Transverse colon (tissue), 4 donors: ENCODE measurements around the gene CARMIL3. TPM values are rescaled to one million over a fixed set of nuclear protein-coding genes. Genes with fewer than 3 reads are reported as not detected.

Experiments used
- DNase-seq: peaks from one replicate; pipeline ENCODE4 v3.0.0-alpha.2; 2019
- H3K27ac ChIP-seq, 4 donors: fragments of 200-600 bp; sonication (generic); 2 replicates each; pipeline ENCODE4 v1.5.1; 2016 to 2018; ENCODE audit warnings: inconsistent platforms in 4 of 4
- H3K27me3 ChIP-seq: fragments of 200-600 bp; sonication (generic); 2 replicates; pipeline ENCODE4 v1.5.1; 2017; ENCODE audit warnings: inconsistent platforms
- H3K36me3 ChIP-seq, 4 donors: fragments of 200-600 bp; sonication (generic); 2 replicates each; pipeline ENCODE4 v1.5.1; 2017 to 2019; ENCODE audit warnings: inconsistent platforms in 4 of 4
- H3K4me1 ChIP-seq, 4 donors: fragments of 200-600 bp; sonication (generic); 2 replicates each; pipeline ENCODE4 v1.5.1; 2017 to 2020; ENCODE audit warnings: inconsistent platforms in 4 of 4
- H3K4me3 ChIP-seq, 4 donors: fragments of 200-600 bp; sonication (generic); 1 replicate in 1 of 4; 2 replicates in 3 of 4; pipeline versions ENCODE4 v1.5.1 to v1.6.1; 2017 to 2019; ENCODE audit warnings: inconsistent platforms in 4 of 4
- H3K9me3 ChIP-seq, 2 donors: fragments of 200-600 bp; sonication (generic); 2 replicates each; pipeline ENCODE4 v1.5.1; 2017 to 2019; ENCODE audit warnings: inconsistent platforms in 2 of 2
- CTCF ChIP-seq, 5 experiments: fragments of 200-600 bp in 3 of 5; fragments of 450-650 bp in 2 of 5; sonication (generic) in 3 of 5; IDR thresholded peaks; 1 replicate in 2 of 5; 2 replicates in 3 of 5; pipeline ENCODE4 v1.5.1; 2016 to 2017; ENCODE audit warnings: antibody characterized with exemption in 5 of 5, inconsistent platforms in 3 of 5, mild to moderate bottlenecking in 2 of 5, moderate library complexity in 1 of 5
- EP300 ChIP-seq: sonication (generic); formaldehyde crosslinking; IDR thresholded peaks from one replicate; pipeline ENCODE4 v1.6.1; 2017; ENCODE audit warnings: antibody characterized with exemption, low read depth
- POLR2A ChIP-seq: fragments of 450-650 bp; IDR thresholded peaks from one replicate; pipeline ENCODE4 v1.6.1; 2016; ENCODE audit warnings: antibody characterized with exemption, mild to moderate bottlenecking, moderate library complexity
- POLR2AphosphoS5 ChIP-seq, 3 donors: sonication (generic); formaldehyde crosslinking; IDR thresholded peaks; one replicate each; pipeline ENCODE4 v1.6.1; 2016; ENCODE audit warnings: antibody characterized with exemption in 3 of 3
- WGBS, 2 donors: methylation state at CpG; one replicate each; pipeline ENCODE4 v1.1.5; 2018; ENCODE audit warnings: low coverage in 1 of 2; 5-methylcytosine and 5-hydroxymethylcytosine counted together
- in situ Hi-C, 4 donors: fragments of 200-750 bp; cut with MboI; loops; one replicate each; pipeline versions ENCODE4 v1.15.0 to v1.15.1; 2017; ENCODE audit warnings: low sequenced_read_pairs in 3 of 4, low pct_ligation_motif_present in 1 of 4, low pct_unique_long_range_greater_than_20kb in 1 of 4
- intact Hi-C: fragments of 100-400 bp; cut with DNase I; formaldehyde crosslinking; loops from one replicate; pipeline ENCODE4 v1.15.1; 2023; ENCODE audit warnings: low total_unique reads
- total RNA-seq, 4 donors: library from RNA; depleted of rRNA; stranded (reverse); fragments of >200 nt; gene quantifications; one replicate each; pipeline ENCODE4 v1.1.0, GENCODE V29; 2016

Gene CARMIL3
- total RNA-seq, 4 donors from 2014 or later, result 0.20 to 4.1 (median 3.0) TPM

GRCh38 chr14:24075485-24076301 is 23.9 kb downstream of the CARMIL3 start:
- H3K4me1 ChIP-seq, result peaks cover 0 to 19% (median 13%) of the 10 kb centered on the region in 4 donors
- no peak overlapping the region for H3K4me3 ChIP-seq
- 43 to 63% methylated on average over 2 to 11 of the region's 11 CpGs for WGBS, 2 donors
- intact Hi-C loops, result no loop called here
- no peak overlapping the region for H3K27ac ChIP-seq
- no peaks in the 10 kb centered on the region for H3K9me3 ChIP-seq
- in situ Hi-C loops, result no loop called here
- H3K36me3 ChIP-seq, result no peaks in the 10 kb centered on the region
- TF ChIP-seq CTCF (IDR thresholded peaks at IDR 0.05), result no peak
- TF ChIP-seq EP300, result no peak
- TF ChIP-seq POLR2AphosphoS5 (IDR thresholded peaks at IDR 0.05), result no peak
- TF ChIP-seq POLR2A, result no peak
- DNase-seq, result no peak
- H3K27me3 ChIP-seq, result peaks cover 4% of the 10 kb centered on the region

- 90% methylated on average over 10 of the region's 10 CpGs; no CpG with 5 or more reads in 1 of the 2 donors for WGBS, 2 donors
- Histone ChIP-seq H3K27ac (no peak overlapping the region), H3K36me3 (no peaks in the 10 kb centered on the region), H3K9me3 (no peaks in the 10 kb centered on the region), H3K4me3 (no peak overlapping the region), H3K27me3 (peaks cover 4% of the 10 kb centered on the region), H3K4me1 (peaks cover 0 to 22% (median 17%) of the 10 kb centered on the region in 4 donors)
- no peak for TF ChIP-seq EP300
- no peak for TF ChIP-seq CTCF (IDR thresholded peaks at IDR 0.05)
- no peak for TF ChIP-seq POLR2AphosphoS5 (IDR thresholded peaks at IDR 0.05)
- TF ChIP-seq POLR2A, result no peak
- intact Hi-C loops, result no loop called here
- DNase-seq, result no peak
- in situ Hi-C loops, result no loop called here
Measured at GRCh38 chr14:24076302-24076601, 24.4 kb downstream of the CARMIL3 start.

GRCh38 chr14:24077086-24077485 is 25.3 kb downstream of the CARMIL3 start:
- H3K36me3 ChIP-seq, result no peaks in the 10 kb centered on the region
- H3K4me3 ChIP-seq, result no peak overlapping the region
- no peak overlapping the region for H3K27ac ChIP-seq
- H3K27me3 ChIP-seq, result peaks cover 2% of the 10 kb centered on the region
- no peak for TF ChIP-seq POLR2A
- no peak for TF ChIP-seq POLR2AphosphoS5 (IDR thresholded peaks at IDR 0.05)
- no peak for TF ChIP-seq EP300
- TF ChIP-seq CTCF (IDR thresholded peaks at IDR 0.05), result no peak
- in situ Hi-C loops, result no loop called here
- H3K4me1 ChIP-seq, result peaks cover 0 to 19% (median 16%) of the 10 kb centered on the region in 4 donors
- 85 to 94% methylated on average over 4 to 23 of the region's 23 CpGs for WGBS, 2 donors
- intact Hi-C loops, result no loop called here
- no peaks in the 10 kb centered on the region for H3K9me3 ChIP-seq
- DNase-seq, result no peak

- 77 to 100% methylated on average over 1 to 3 of the region's 3 CpGs for WGBS, 2 donors
- no peaks in the 10 kb centered on the region for H3K9me3 ChIP-seq
- intact Hi-C loops, result no loop called here
- no peaks in the 10 kb centered on the region for H3K36me3 ChIP-seq
- no peak for DNase-seq
- in situ Hi-C loops, result no loop called here
- H3K4me3 ChIP-seq, result no peak overlapping the region
- TF ChIP-seq POLR2A (no peak), CTCF (IDR thresholded peaks at IDR 0.05) (no peak), POLR2AphosphoS5 (IDR thresholded peaks at IDR 0.05) (no peak), EP300 (no peak)
- no peak overlapping the region for H3K27ac ChIP-seq
- no peaks in the 10 kb centered on the region for H3K27me3 ChIP-seq
- peaks cover 0 to 17% (median 10%) of the 10 kb centered on the region in 4 donors for H3K4me1 ChIP-seq
Measured at GRCh38 chr14:24078146-24078545, 26.3 kb downstream of the CARMIL3 start.
